Measurements from ENCODE around the gene PRDM11.

The PRDM11 gene

DNA sequence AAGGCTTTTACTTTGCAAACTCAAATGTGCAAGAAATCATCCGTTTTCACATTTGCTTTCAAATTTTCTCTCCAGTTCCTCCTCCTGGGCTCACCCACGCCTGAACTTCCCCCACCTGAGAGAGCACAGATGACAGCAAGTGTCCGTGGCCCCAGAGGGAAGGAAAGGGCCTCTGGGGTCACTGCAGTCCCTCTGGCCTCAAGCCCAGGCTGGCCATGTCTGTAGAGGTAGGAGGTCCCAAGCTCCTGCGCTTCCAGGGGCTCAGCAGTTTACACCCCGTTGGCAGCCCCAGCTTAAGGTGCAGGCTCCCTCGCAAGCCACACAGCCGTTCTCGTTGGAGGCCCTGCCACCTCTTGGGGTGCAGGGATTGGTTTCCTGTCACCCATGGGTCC, 40.5 kb upstream of the PRDM11 start:
- no peak overlapping the region for H3K4me2 ChIP-seq (ENCODE audit: insufficient read depth, low read length)

DNA sequence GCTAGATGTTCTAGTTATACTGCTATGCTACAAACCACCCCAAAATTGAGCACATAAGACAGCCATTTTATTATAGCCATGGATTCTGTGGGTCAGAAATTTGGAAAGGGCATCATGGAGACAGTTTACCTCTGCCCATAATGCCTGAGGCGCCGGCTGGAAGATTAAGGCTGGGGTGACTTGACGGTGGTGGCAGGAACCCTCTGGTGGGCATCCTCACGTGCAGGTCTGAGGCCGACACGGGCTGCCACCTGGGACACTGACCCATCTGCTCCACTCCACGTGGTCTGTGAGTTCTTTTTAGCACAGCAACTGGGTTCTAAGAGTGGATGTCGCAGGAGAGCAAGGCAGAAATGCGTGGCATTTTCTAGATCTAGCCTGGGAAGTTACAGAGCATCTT, 40.0 kb upstream of the PRDM11 start:
- Histone ChIP-seq H3K4me3 (ENCODE audit: low read depth in 1 of 2, low read length in 2 of 2) (no peak overlapping the region), H3K4me2 (ENCODE audit: insufficient read depth, low read length) (no peak overlapping the region), H4K20me1 (ENCODE audit: insufficient read depth, low read length) (peaks cover 4% of the 10 kb centered on the region; the same call in 1 of the 2 replicates), H3K4me1 (ENCODE audit: insufficient read depth, low read length) (peaks cover 3% of the 10 kb centered on the region; the same call in 1 of the 2 replicates), H2AFZ (ENCODE audit: low read depth, low read length) (no peak overlapping the region), H3K79me2 (ENCODE audit: insufficient read depth, low read length) (no peaks in the 10 kb centered on the region), H3K27ac (ENCODE audit: low read length) (no peak overlapping the region), H3K9me3 (ENCODE audit: insufficient read depth, low read length, severe bottlenecking) (no peaks in the 10 kb centered on the region), H3K9ac (ENCODE audit: low read depth, low read length) (no peak overlapping the region), H3K36me3 (ENCODE audit: insufficient read depth, low read length) (no peaks in the 10 kb centered on the region), H3K27me3 (ENCODE audit: insufficient read depth, low read length, poor library complexity) (no peaks in the 10 kb centered on the region)
- TF ChIP-seq EZH2 (IDR thresholded peaks at IDR 0.05; ENCODE audit: borderline replicate concordance, low read depth, low read length, severe bottlenecking), result no peak
- ATAC-seq (ENCODE audit: insufficient read depth, low read depth), result no peak
- DNase-seq, result no peak

More for the DNA sequence above, 40.5 kb upstream of the PRDM11 start:
- Histone ChIP-seq H3K4me3 (ENCODE audit: low read depth in 1 of 2, low read length in 2 of 2) (no peak overlapping the region), H3K9me3 (ENCODE audit: insufficient read depth, low read length, severe bottlenecking) (no peaks in the 10 kb centered on the region), H2AFZ (ENCODE audit: low read depth, low read length) (no peak overlapping the region), H3K36me3 (ENCODE audit: insufficient read depth, low read length) (no peaks in the 10 kb centered on the region), H4K20me1 (ENCODE audit: insufficient read depth, low read length) (peaks cover 4% of the 10 kb centered on the region; the same call in 1 of the 2 replicates), H3K79me2 (ENCODE audit: insufficient read depth, low read length) (no peaks in the 10 kb centered on the region), H3K27me3 (ENCODE audit: insufficient read depth, low read length, poor library complexity) (no peaks in the 10 kb centered on the region), H3K4me1 (ENCODE audit: insufficient read depth, low read length) (peaks cover 3% of the 10 kb centered on the region; the same call in 1 of the 2 replicates), H3K27ac (ENCODE audit: low read length) (no peak overlapping the region), H3K9ac (ENCODE audit: low read depth, low read length) (no peak overlapping the region)
- DNase-seq (no peak), ATAC-seq (ENCODE audit: insufficient read depth, low read depth) (no peak)
- no peak for TF ChIP-seq EZH2 (IDR thresholded peaks at IDR 0.05; ENCODE audit: borderline replicate concordance, low read depth, low read length, severe bottlenecking)

DNA sequence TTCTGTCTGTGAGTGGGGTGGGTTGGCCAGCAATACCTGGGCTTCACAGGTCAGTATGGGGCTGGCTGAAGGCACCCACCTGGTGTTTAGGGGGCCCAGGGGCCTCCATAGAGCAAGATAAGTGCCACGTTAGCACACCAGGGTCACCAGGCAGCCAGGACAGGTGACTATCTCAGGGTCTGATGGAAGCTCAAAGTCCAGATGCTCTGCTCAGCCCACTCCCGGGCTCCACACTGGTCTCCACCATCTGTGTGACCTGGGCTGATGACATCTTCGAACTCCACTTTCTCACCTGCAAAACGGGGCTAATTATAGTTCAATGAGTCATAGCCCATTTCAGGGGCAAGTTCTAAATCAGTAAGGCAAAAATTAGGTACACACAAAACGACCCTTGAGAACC, 39.4 kb upstream of the PRDM11 start:
- Histone ChIP-seq H3K27ac (ENCODE audit: low read length) (no peak overlapping the region), H4K20me1 (ENCODE audit: insufficient read depth, low read length) (peaks cover 4% of the 10 kb centered on the region; the same call in 1 of the 2 replicates), H2AFZ (ENCODE audit: low read depth, low read length) (no peak overlapping the region), H3K4me2 (ENCODE audit: insufficient read depth, low read length) (no peak overlapping the region), H3K9ac (ENCODE audit: low read depth, low read length) (no peak overlapping the region), H3K9me3 (ENCODE audit: insufficient read depth, low read length, severe bottlenecking) (no peaks in the 10 kb centered on the region), H3K36me3 (ENCODE audit: insufficient read depth, low read length) (no peaks in the 10 kb centered on the region), H3K4me3 (ENCODE audit: low read depth in 1 of 2, low read length in 2 of 2) (no peak overlapping the region), H3K4me1 (ENCODE audit: insufficient read depth, low read length) (peaks cover 3% of the 10 kb centered on the region; the same call in 1 of the 2 replicates), H3K79me2 (ENCODE audit: insufficient read depth, low read length) (no peaks in the 10 kb centered on the region), H3K27me3 (ENCODE audit: insufficient read depth, low read length, poor library complexity) (no peaks in the 10 kb centered on the region)
- TF ChIP-seq EZH2 (IDR thresholded peaks at IDR 0.05; ENCODE audit: borderline replicate concordance, low read depth, low read length, severe bottlenecking), result no peak
- TF ChIP-seq, protein P1, sequence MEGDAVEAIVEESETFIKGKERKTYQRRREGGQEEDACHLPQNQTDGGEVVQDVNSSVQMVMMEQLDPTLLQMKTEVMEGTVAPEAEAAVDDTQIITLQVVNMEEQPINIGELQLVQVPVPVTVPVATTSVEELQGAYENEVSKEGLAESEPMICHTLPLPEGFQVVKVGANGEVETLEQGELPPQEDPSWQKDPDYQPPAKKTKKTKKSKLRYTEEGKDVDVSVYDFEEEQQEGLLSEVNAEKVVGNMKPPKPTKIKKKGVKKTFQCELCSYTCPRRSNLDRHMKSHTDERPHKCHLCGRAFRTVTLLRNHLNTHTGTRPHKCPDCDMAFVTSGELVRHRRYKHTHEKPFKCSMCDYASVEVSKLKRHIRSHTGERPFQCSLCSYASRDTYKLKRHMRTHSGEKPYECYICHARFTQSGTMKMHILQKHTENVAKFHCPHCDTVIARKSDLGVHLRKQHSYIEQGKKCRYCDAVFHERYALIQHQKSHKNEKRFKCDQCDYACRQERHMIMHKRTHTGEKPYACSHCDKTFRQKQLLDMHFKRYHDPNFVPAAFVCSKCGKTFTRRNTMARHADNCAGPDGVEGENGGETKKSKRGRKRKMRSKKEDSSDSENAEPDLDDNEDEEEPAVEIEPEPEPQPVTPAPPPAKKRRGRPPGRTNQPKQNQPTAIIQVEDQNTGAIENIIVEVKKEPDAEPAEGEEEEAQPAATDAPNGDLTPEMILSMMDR (IDR thresholded peaks at IDR 0.05; ENCODE audit: borderline replicate concordance, extremely low read depth, low read length, poor library complexity, severe bottlenecking), result no peak
- DNase-seq (no peak), ATAC-seq (ENCODE audit: insufficient read depth, low read depth) (no peak)

DNA sequence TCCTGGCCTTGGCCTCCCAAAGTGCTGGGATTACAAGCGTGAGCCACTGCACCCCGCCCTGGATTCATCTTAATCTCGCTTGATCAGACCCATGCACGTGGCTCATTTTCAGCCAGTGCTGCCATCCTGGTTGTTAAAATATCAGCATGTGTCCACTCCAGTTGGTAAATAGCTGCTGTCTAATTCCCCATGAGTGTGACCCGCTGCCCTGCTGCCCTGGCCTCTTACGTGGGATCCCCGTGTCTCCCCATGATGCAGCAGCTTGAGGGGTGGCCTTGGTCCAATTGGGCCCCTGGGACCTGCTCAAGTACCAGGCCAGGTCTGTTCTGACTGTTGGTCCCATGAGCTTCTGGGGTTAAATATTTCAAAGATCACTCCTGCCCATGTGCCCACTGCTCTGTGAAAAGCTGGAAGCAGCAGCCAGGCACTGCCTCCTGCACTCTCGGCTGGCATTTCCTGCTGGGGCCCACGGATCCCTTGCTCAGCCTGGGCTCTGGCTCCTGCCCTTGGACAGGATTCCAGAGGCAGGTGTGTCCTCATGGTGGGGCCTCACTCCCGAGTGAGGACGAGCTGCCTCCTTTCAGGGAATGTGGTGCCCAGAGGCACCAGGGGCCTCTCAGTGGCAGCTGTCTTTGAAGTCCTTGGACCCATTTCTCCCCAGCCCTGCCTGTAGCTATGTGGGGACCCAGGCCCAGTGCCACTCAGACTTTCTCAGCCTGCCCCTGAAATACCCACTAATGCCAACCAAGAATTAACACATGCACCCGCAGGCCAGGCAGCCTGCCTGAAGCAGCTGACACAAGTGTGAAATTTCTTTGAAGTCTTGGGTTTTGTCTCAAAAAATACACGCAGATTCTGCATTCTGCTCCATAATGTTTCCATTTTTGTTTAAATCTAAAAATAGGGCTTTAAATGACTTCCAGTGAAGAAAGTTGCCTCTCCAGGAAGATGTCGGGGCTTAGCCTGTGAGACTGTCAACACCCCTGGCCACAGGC, 38.1 kb upstream of the PRDM11 start:
- H3K9ac ChIP-seq (ENCODE audit: low read depth, low read length), result no peak overlapping the region
- H3K4me2 ChIP-seq (ENCODE audit: insufficient read depth, low read length), result no peak overlapping the region
- no peaks in the 10 kb centered on the region for H3K79me2 ChIP-seq (ENCODE audit: insufficient read depth, low read length)
- no peak overlapping the region for H3K27ac ChIP-seq (ENCODE audit: low read length)
- H3K27me3 ChIP-seq (ENCODE audit: insufficient read depth, low read length, poor library complexity), result no peaks in the 10 kb centered on the region
- no peaks in the 10 kb centered on the region for H3K36me3 ChIP-seq (ENCODE audit: insufficient read depth, low read length)
- TF ChIP-seq, protein P1 (IDR thresholded peaks at IDR 0.05; ENCODE audit: borderline replicate concordance, extremely low read depth, low read length, poor library complexity, severe bottlenecking), result no peak
- TF ChIP-seq EZH2 (IDR thresholded peaks at IDR 0.05; ENCODE audit: borderline replicate concordance, low read depth, low read length, severe bottlenecking), result no peak
- H2AFZ ChIP-seq (ENCODE audit: low read depth, low read length), result no peak overlapping the region
- DNase-seq, result no peak
- ATAC-seq (ENCODE audit: insufficient read depth, low read depth), result no peak
- H3K4me1 ChIP-seq (ENCODE audit: insufficient read depth, low read length), result no peaks in the 10 kb centered on the region
- peaks cover 4% of the 10 kb centered on the region; the same call in 1 of the 2 replicates for H4K20me1 ChIP-seq (ENCODE audit: insufficient read depth, low read length)
- H3K4me3 ChIP-seq (ENCODE audit: low read depth in 1 of 2, low read length in 2 of 2), result no peak overlapping the region
- no peaks in the 10 kb centered on the region for H3K9me3 ChIP-seq (ENCODE audit: insufficient read depth, low read length, severe bottlenecking)

Data from DND-41 (cell line).